ENCODE data around the gene THAP8. TPM values are rescaled to one million over a fixed set of nuclear protein-coding genes. Genes with fewer than 3 reads are reported as not detected.
A peak's percentile ranks its signal among the peaks of the same experiment; 100 is the strongest.

Gene THAP8
- total RNA-seq, 1 experiment from 2014 or later, result 6.6 TPM

GRCh38 chr19:36019061-36019670, 34.9 kb downstream of the THAP8 start:
- Mint-ChIP-seq H3K27ac (no peak overlapping the region), H3K9me3 (no peaks in the 10 kb centered on the region), H3K27me3 (ENCODE audit: low read depth) (no peaks in the 10 kb centered on the region), H3K4me1 (peaks cover 11% of the 10 kb centered on the region), H3K36me3 (peaks cover 15% of the 10 kb centered on the region), H3K4me3 (no peak overlapping the region)
- no peak for TF ChIP-seq SMAD4 (CRISPR knock-in tag; IDR thresholded peaks at IDR 0.05)
- TF ChIP-seq HMGXB4 (CRISPR knock-in tag; IDR thresholded peaks at IDR 0.05), result no peak
- ATAC-seq, result no peak
- POLR2A ChIA-PET, result no interaction called here
- CTCF ChIA-PET, result interaction anchor here (1.4 kb wide), 1 partner anchor 10 kb away, joined by 3 read pairs; the partner anchor contains the start of gene SYNE4
- no peak for DNase-seq (ENCODE audit: low spot score)

GRCh38 chr19:36014012-36014924, 39.8 kb downstream of the THAP8 start, which contains the start of gene ALKBH6:
ALKBH6 (minus strand) TSS chr19:36014213; CDS start chr19:36013397, 816 bp downstream.
- ChIA-PET POLR2A (interaction anchor here (0.7 to 1.0 kb wide), 3 partner anchors 19 to 776 kb away, joined by 3 read pairs; partner anchors contain the start of gene THAP8), CTCF (interaction anchor here (0.6 to 1.5 kb wide), 14 partner anchors 15 to 763 kb away, joined by 3 to 10 read pairs (median 3); partner anchors contain the start of gene THAP8)
- Mint-ChIP-seq H3K4me3 (peak within 1 kb of the TSS; percentile 100), H3K27ac (peak within 1 kb of the TSS; percentile 94), H3K9me3 (no peaks in the 10 kb centered on the region), H3K36me3 (peaks cover 6% of the 10 kb centered on the region), H3K4me1 (peaks cover 26% of the 10 kb centered on the region), H3K27me3 (ENCODE audit: low read depth) (peaks cover 16% of the 10 kb centered on the region)
- ATAC-seq, result peak; percentile 99
- peak; percentile 100 for DNase-seq (ENCODE audit: low spot score)
- no peak for TF ChIP-seq ESRRA (CRISPR knock-in tag; IDR thresholded peaks at IDR 0.05; ENCODE audit: borderline replicate concordance)
- TF ChIP-seq MAX (CRISPR knock-in tag; IDR thresholded peaks at IDR 0.05), result peak; percentile 83
- TF ChIP-seq GABPB1 (CRISPR knock-in tag; IDR thresholded peaks at IDR 0.05), result peak; percentile 57; the same call in 1 of the 2 replicates
- no peak for TF ChIP-seq NFATC4 (CRISPR knock-in tag; IDR thresholded peaks at IDR 0.05)
- TF ChIP-seq MLX (CRISPR knock-in tag; IDR thresholded peaks at IDR 0.05), result no peak
- TF ChIP-seq ZNF263 (CRISPR knock-in tag; IDR thresholded peaks at IDR 0.05; ENCODE audit: low read depth), result no peak
- TF ChIP-seq MYBL2 (CRISPR knock-in tag; IDR thresholded peaks at IDR 0.05), result no peak; the same call in 1 of the 2 replicates
- TF ChIP-seq ZBTB43 (CRISPR knock-in tag; IDR thresholded peaks at IDR 0.05), result no peak
- TF ChIP-seq ZSCAN18 (CRISPR knock-in tag; IDR thresholded peaks at IDR 0.05), result no peak
- TF ChIP-seq ETV6 (CRISPR knock-in tag; IDR thresholded peaks at IDR 0.05), result peak; percentile 45; the same call in 1 of the 2 replicates
- no peak for TF ChIP-seq MXD4 (CRISPR knock-in tag; IDR thresholded peaks at IDR 0.05; ENCODE audit: borderline replicate concordance)
- TF ChIP-seq E2F1 (CRISPR knock-in tag; IDR thresholded peaks at IDR 0.05), result no peak
- no peak for TF ChIP-seq SMAD3 (CRISPR knock-in tag; IDR thresholded peaks at IDR 0.05; ENCODE audit: borderline replicate concordance)
- 0 out of 2 replicates have a peak, but pooled peaks have one; percentile 16 for TF ChIP-seq CREM (CRISPR knock-in tag; IDR thresholded peaks at IDR 0.05)
- no peak for TF ChIP-seq CDX4 (CRISPR knock-in tag; IDR thresholded peaks at IDR 0.05; ENCODE audit: borderline replicate concordance)
- TF ChIP-seq SP1 (CRISPR knock-in tag; conservative IDR thresholded peaks at IDR 0.05), result peak; percentile 92
- TF ChIP-seq CTCF (IDR thresholded peaks at IDR 0.05), result no peak
- TF ChIP-seq NFE2L1 (CRISPR knock-in tag; IDR thresholded peaks at IDR 0.05), result no peak
- TF ChIP-seq SMAD4 (CRISPR knock-in tag; IDR thresholded peaks at IDR 0.05), result no peak
- TF ChIP-seq RELA (CRISPR knock-in tag; IDR thresholded peaks at IDR 0.05; ENCODE audit: borderline replicate concordance), result no peak

Data from WTC11 (cell line).